Loucy (cell line): ENCODE measurements around the gene RASSF4.

ENCODE experiments used
- H2AFZ ChIP-seq: fragments of 200-600 bp; sonication (generic); 2 replicates; pipeline ENCODE4 v1.6.0; 2016; ENCODE audit warnings: antibody characterized with exemption, mild to moderate bottlenecking, low read length, moderate library complexity
- H3F3A ChIP-seq: fragments of 200-600 bp; 2 replicates; pipeline ENCODE4 v1.6.0; 2016; ENCODE audit warnings: antibody characterized with exemption, low read depth, mild to moderate bottlenecking
- H3K27me3 ChIP-seq: fragments of 200-600 bp; sonication (generic); 2 replicates; pipeline ENCODE4 v1.6.1; 2014; ENCODE audit warnings: low read length, mild to moderate bottlenecking; ENCODE audit not compliant: insufficient read depth, poor library complexity, severe bottlenecking
- H3K36me3 ChIP-seq: fragments of 200-600 bp; sonication (generic); 2 replicates; pipeline ENCODE4 v1.6.1; 2016; ENCODE audit warnings: low read length; ENCODE audit not compliant: insufficient read depth
- H3K4me1 ChIP-seq: fragments of 200-600 bp; sonication (generic); 2 replicates; pipeline ENCODE4 v1.5.1; 2014; ENCODE audit warnings: low read length, mild to moderate bottlenecking; ENCODE audit not compliant: insufficient read depth, poor library complexity, severe bottlenecking
- H3K4me2 ChIP-seq: fragments of 200-600 bp; sonication (generic); 2 replicates; pipeline ENCODE4 v1.6.0; 2014; ENCODE audit warnings: antibody characterized with exemption, low read length, low read depth, mild to moderate bottlenecking; ENCODE audit not compliant: poor library complexity, severe bottlenecking
- H3K4me3 ChIP-seq: fragments of 200-600 bp; sonication (generic); 2 replicates; pipeline ENCODE4 v1.5.1; 2014; ENCODE audit warnings: low read length, mild to moderate bottlenecking, mixed read lengths; ENCODE audit not compliant: poor library complexity, severe bottlenecking
- H3K79me2 ChIP-seq: fragments of 200-600 bp; sonication (generic); 2 replicates; pipeline ENCODE4 v1.6.1; 2014; ENCODE audit warnings: low read length; ENCODE audit not compliant: insufficient read depth
- H3K9ac ChIP-seq: fragments of 200-600 bp; sonication (generic); 2 replicates; pipeline ENCODE4 v1.6.0; 2014; ENCODE audit warnings: mild to moderate bottlenecking, low read depth, low read length, moderate library complexity; ENCODE audit not compliant: poor library complexity, severe bottlenecking
- H3K9me2 ChIP-seq: fragments of 200-600 bp; sonication (generic); replicated peaks from 2 replicates; pipeline ENCODE4 v1.6.1; 2016; ENCODE audit warnings: low read depth, low read length, mixed read lengths
- H3K9me3 ChIP-seq: fragments of 200-600 bp; sonication (generic); 2 replicates; pipeline ENCODE4 v1.6.1; 2014; ENCODE audit warnings: mild to moderate bottlenecking, antibody characterized with exemption, low read length, low read depth; ENCODE audit not compliant: insufficient read depth
- H4K20me1 ChIP-seq: fragments of 200-600 bp; sonication (generic); 2 replicates; pipeline ENCODE4 v1.6.0; 2014; ENCODE audit warnings: antibody characterized with exemption, low read length, mild to moderate bottlenecking; ENCODE audit not compliant: insufficient read depth, poor library complexity, severe bottlenecking
- CTCF ChIP-seq: fragments of 200-600 bp; sonication (generic); conservative IDR thresholded peaks from 2 replicates; pipeline ENCODE4 v1.5.1; 2014; ENCODE audit warnings: mild to moderate bottlenecking, antibody characterized with exemption, low read length
- EZH2phosphoT487 ChIP-seq: fragments of 200-600 bp; IDR thresholded peaks from 2 replicates; pipeline ENCODE4 v1.6.1; 2018; ENCODE audit warnings: antibody characterized with exemption, mild to moderate bottlenecking, moderate library complexity, borderline replicate concordance

The RASSF4 gene

GRCh38 chr10:44948642-44949041, 11.0 kb upstream of the RASSF4 start:
- H4K20me1 ChIP-seq: no peaks in the 10 kb centered on the region
- no peaks in the 10 kb centered on the region for H3K4me1 ChIP-seq
- H3K9ac ChIP-seq: no peak overlapping the region
- no peaks in the 10 kb centered on the region for H3F3A ChIP-seq
- no peaks in the 10 kb centered on the region for H3K36me3 ChIP-seq
- no peaks in the 10 kb centered on the region for H3K9me2 ChIP-seq
- H3K4me2 ChIP-seq: no peak overlapping the region
- no peaks in the 10 kb centered on the region for H3K27me3 ChIP-seq
- TF ChIP-seq CTCF: no peak
- TF ChIP-seq EZH2phosphoT487: no peak
- peaks cover 5% of the 10 kb centered on the region; the same call in 1 of the 2 replicates for H3K9me3 ChIP-seq
- no peak overlapping the region for H2AFZ ChIP-seq
- H3K79me2 ChIP-seq: no peaks in the 10 kb centered on the region
- H3K4me3 ChIP-seq: no peak overlapping the region

DNA sequence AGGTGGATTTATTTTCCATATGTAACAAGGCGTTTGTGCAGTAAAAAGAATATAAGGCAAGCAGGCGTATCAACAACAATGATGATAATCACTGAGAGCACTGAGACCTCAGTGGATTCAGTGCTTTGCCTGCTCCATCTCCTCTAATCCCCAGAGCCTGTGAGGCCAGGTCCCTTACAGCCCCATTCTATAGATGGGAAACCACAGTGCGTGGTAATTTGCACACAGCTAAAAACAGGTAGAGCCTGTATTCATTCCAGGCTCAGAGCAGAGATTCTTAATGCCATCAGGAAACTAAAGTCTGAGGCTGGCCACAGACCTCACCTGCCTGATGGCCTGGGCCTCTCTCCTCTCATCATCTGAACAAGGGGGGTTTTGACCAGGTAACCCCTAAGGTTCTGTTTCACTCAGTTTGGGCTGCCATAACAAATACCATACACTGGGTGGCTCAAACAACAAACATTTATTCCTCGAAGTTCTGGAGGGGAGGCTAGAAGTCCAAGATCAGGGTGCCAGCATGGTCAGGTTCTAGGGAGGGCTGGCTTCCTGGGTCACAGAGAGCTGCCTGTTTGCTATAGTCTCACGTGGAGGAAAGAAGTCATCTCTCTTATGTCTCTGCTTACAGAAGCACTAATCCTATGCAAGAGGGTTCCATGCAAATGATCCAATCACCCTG, 10.3 kb upstream of the RASSF4 start:
- no peak for TF ChIP-seq CTCF
- no peak for TF ChIP-seq EZH2phosphoT487
- Histone ChIP-seq H3K27me3 (no peaks in the 10 kb centered on the region), H3K4me1 (no peaks in the 10 kb centered on the region), H3K79me2 (no peaks in the 10 kb centered on the region), H4K20me1 (no peaks in the 10 kb centered on the region), H3K4me3 (no peak overlapping the region), H3F3A (no peaks in the 10 kb centered on the region), H3K36me3 (no peaks in the 10 kb centered on the region), H2AFZ (no peak overlapping the region), H3K9ac (no peak overlapping the region), H3K9me2 (no peaks in the 10 kb centered on the region), H3K9me3 (peaks cover 1% of the 10 kb centered on the region; the same call in 1 of the 2 replicates), H3K4me2 (no peak overlapping the region)

DNA sequence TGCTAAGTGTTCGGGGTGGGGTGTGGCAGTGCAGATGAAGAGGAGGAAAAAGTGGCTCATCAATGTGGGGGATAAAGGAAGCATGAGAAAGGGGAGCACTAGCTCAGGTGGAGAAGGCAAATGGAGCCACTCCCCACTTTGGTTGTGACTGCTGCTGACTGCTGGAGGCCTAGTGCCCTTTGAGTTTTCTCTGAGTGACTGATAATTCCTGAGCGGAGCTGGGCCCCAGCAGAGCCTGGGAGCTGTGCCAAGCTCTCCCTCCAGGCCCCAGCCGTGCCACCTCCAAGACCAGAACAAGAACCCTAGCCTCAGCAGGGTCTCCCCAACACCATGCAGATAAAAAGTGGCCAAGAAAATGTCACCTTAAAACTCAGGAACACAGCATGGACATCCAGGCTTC, 9.7 kb upstream of the RASSF4 start:
- Histone ChIP-seq H3K9me3 (no peaks in the 10 kb centered on the region; the same call in 1 of the 2 replicates), H4K20me1 (no peaks in the 10 kb centered on the region), H2AFZ (no peak overlapping the region), H3K4me1 (no peaks in the 10 kb centered on the region), H3K27me3 (no peaks in the 10 kb centered on the region), H3K9ac (no peak overlapping the region), H3K9me2 (no peaks in the 10 kb centered on the region), H3K79me2 (no peaks in the 10 kb centered on the region), H3K4me3 (no peak overlapping the region), H3F3A (no peaks in the 10 kb centered on the region), H3K4me2 (no peak overlapping the region), H3K36me3 (no peaks in the 10 kb centered on the region)
- TF ChIP-seq CTCF: no peak
- no peak for TF ChIP-seq EZH2phosphoT487
